GM21447 (cell line): ENCODE data around the gene TFF2.

Experiments used
- ATAC-seq: cut with Tn5 transposase; IDR thresholded peaks from one replicate; pipeline ENCODE4 v1.9.1; 2021; ENCODE audit not compliant: unreplicated experiment

TFF2 gene

DNA sequence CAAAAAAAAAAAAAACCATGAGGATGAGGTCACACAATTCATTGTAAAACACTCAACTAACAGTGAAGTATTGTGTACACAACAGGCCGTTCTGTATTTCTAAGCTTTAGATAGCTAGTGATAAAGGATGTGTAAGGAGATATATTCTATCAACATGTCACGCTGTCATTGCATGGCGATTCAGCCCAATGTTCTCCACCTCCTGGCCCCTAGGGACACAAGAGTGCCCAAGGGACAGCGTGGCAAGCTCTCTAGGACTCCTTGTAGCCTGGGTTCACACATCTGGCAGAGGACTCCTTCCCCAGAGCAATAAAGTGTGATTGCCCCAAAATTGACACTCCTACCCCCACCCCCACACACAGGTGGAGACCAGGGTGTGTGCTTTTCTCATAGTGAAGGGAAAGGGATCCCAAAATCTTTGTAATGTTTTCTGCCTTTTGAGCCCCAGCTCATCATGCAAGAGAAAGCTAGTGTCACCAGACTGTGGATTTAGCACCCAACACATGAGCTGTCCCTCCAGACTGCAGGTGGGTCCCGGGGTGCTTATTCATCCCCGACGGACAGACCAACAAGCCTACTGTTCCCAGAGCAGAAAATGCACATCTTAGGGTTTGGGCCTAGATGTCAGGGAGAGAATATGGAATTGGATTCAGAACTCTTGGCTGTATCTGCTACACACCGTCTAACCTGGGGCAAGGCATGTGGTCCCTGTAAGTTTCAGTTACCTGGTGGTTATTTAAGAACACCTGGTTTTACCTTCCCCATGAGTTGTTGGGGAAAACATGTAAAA lies 33.6 kb upstream of the TFF2 start:
- ATAC-seq, result no peak

DNA sequence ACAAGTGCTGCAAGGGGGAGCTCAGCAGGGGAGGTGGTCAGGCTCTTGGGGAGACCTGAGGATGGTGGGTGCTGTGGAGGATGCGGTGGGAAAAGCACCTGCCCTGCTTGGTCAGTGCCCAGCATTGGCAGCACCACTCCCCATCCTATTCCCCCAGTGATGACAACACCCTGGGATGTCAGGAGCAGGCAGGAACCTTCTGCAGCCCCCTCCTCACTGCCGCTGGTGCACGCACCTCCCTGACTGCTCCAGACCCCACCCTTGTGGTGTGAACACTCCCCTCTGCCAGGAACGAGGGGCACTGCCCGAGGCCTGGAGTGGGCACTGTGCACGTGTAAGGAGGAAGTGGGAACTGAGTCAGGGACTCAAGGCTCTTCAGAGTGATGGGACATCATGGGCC lies 32.5 kb upstream of the TFF2 start:
- ATAC-seq, result no peak

- no peak for ATAC-seq
Observed at GRCh38 chr21:42382915-42383314, 32.1 kb upstream of the TFF2 start.

DNA sequence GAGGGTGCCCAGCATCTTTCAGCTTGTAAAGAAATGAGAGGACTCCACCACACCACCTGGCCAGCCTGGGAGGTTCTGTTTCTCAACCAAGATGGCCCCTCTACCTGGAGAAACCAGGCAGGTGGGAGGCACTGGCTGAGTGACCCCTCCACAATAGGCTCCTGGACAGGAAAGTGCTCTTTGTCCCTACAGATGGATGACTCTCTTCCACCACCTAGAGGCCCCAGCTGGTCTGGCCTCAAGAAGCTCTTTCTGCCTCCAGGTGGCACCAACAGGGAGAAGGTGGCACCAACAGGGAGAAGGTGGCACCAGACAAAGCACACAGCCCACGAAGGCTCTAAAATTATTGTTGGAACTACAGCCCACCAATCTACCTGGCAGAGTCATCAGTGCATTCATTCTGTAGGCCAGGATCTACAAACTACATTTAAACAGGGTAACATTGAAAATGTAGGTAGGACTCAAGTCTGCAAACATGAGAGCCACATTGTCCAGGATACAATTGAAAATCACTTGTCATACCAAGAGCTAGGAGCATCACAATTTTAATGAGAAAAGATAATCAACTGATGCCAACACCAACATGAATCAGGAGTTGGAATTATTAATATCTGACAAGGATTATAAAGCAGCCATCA lies 30.7 kb upstream of the TFF2 start:
- no peak for ATAC-seq

GRCh38 chr21:42379426-42380215 lies 28.8 kb upstream of the TFF2 start:
- no peak for ATAC-seq

GRCh38 chr21:42378418-42378817 lies 27.6 kb upstream of the TFF2 start:
- ATAC-seq, result no peak

GRCh38 chr21:42377951-42378340 lies 27.2 kb upstream of the TFF2 start:
- no peak for ATAC-seq

DNA sequence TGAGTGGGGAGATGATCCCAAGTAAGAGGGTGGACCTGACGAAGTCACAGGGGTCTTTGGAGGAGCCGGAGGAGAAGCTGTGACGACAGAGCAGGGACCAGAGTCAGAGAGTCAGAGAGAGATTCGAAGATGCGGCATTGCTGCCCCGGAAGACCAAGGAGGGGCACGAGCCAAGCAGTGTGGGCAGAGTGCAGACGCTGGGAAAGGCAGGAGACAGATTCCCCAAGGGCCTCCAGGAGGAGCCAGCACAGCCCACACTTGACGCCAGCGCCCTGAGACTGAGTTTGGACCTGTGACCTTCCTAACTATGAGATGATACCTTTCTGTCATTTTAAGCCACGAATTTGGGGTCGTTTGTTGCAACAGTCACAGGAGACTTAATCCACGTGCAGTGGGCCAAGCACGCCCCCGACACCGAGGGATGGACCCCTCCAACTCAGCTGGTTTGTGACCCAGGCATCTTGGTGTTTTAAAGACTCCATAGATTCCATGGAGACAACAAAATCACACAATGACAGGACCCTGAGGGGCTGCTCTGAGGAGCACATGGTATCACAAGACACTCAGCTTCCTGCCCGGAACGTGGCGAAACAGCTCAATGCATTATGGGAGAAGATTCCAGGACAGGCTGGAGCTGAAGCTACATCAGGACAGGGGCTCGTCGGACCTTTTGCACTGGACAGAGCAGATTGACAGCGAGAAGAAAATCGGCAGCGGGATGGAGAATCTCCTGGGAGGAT lies 26.6 kb upstream of the TFF2 start:
- ATAC-seq, result no peak

- no peak for ATAC-seq
Observed at GRCh38 chr21:42376338-42376982, 25.7 kb upstream of the TFF2 start.

DNA sequence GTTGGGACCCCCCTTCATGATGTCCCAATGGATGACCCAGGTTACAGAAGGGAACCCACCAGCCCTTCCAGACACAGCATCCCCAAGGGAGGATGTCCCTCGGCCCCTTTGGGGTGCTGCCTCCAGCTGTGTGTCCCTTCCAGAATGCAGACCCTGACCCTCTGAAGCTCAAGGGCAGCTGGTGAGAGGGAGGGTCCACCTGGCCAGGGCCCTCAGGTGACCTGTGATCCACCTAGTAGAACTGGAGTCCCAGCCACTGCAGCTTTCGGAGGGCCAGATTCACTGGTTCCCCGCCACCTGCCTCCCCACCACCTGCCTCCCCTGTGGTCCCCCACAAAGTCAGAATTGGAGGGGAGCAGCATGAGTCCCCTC lies 25.2 kb upstream of the TFF2 start:
- ATAC-seq, result no peak

GRCh38 chr21:42375506-42375905 lies 24.7 kb upstream of the TFF2 start:
- ATAC-seq, result no peak

- no peak for ATAC-seq
Observed at GRCh38 chr21:42374864-42375499, 24.2 kb upstream of the TFF2 start.

GRCh38 chr21:42374457-42374856 lies 23.7 kb upstream of the TFF2 start:
- ATAC-seq, result no peak

DNA sequence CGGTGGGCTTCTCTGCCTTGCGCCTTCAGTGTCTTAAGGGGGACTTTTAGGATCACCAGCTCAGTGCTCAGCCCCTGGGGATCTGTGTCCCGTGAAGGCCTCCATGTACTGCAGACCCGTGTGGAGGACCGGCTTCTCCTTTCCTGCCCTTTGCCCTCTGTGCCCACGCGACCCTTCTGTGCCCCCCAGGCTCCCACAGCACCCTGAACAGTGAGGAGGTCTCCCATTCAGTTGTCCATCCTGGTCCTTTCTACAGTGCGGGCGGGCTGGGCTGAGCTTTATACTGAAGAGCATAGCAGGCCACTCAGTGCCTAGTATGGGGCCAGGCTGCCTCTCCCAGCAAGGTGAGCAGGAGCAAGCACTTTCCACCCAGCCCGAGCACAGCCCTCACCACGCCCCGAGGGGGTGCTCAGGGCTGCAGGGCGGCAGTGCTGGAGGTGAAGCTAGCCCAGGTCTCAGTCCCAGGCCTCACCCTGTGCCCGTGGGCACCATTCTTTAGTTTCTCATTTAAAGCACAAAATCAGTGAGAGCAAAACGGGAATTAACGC lies 23.2 kb upstream of the TFF2 start:
- ATAC-seq, result no peak

DNA sequence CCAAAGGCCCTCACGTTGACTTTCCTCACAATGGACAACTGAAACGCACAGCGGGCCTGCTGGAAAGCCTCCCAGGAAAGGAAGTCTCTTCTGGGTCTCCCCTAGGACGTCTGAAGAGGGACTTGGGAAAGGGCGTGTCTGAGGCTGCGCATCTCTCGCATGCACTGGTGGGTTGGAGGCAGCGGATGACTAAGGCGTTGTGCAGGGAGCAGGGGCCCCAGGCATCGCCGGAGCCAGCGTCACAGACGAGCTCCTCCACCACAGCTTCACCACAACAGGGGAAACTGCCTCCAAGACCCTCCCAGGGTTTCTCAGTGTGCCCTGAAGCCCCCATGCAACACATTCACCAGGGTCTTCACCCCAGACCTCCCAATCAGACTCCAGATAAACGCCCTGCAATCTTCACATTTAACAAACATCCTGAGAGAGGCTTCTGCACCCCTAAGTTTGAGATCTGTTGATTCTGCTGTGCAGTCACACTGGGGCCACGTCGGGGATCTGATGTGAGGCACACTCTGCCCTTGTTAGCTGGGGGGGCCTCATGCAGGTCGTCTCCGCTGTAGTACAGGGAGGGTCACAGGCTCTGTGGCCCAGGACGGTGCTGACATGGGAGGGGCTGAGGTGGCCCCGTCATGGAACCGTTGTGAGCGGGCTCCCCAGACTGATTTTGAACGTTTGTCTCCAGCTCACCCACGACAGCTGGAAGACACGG lies 22.6 kb upstream of the TFF2 start:
- ATAC-seq, result no peak

DNA sequence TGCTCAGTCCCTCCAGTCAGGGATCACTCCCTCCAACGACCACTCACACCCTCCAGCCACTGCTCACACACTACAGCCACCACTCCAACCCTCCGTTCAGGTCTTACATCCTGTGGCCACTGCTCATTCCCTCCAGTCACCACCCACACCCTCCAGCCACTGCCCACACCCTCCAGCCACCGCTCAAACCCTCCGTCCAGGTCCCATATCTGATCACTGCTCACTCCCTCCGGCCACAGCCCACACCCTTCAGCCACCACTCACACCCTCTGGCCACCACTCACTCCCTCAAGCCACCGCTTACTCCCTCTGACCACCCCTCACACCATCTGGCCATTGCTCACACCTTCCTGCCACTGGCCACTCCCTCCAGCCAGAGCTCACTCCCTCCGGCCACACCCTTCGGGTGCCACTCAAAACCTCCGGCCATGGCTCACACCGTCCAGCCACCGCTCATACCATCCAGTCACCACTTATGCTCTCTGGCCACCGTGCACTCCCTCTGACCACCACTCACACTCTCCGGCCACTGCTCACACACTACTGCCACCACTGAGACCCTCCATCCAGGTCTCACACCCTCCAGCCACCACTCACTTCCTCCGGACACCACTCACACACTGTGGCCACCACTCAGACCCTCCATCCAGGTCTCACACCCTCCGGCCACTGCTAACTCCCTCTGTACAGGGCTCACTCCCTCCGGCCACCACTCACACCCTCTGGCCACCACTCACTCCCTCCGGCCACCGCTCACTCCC lies 20.3 kb upstream of the TFF2 start:
- ATAC-seq, result no peak

DNA sequence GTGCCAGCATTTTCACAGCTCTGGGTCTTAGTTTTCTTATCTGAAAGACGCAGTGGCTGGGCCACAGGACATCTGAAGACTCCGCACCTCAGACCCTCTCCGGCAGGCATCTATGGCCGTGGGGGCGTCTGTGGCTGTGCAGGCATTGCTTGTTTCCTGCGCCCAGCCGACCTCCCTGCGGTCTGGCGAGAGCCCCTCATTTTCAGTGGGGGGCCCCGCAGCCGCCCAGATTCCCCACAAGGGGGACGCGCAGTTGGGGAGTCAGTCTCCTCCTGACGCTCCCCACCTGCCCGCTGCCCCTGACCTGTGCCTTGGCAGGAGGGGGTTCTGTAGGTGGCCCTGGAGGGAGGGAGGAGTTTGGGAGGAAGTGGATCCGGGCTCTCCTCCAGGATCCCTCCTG lies 19.0 kb upstream of the TFF2 start:
- no peak for ATAC-seq

GRCh38 chr21:42367367-42368165 lies 16.8 kb upstream of the TFF2 start:
- ATAC-seq, result no peak
